Activated naive CD8-positive, alpha-beta T cell treated with anti-CD3 and anti-CD28 coated beads, Interleukin-2, amount 10 ng/mL, durations not matched to agents 7 days and 5 days (primary cell): ENCODE results near the gene NCAPG2. TPM values are rescaled to one million over a fixed set of nuclear protein-coding genes. Genes with fewer than 3 reads are reported as not detected.

Experiments used
- ATAC-seq: fragments of 150-1000 bp; cut with Tn5 transposase; one replicate; pipeline ENCODE4 v1.10.0; 2021; ENCODE audit warnings: low read depth, moderate library complexity
- POLR2A ChIA-PET: fragments of 350-600 bp; sonication (Branson Sonifier 250); formaldehyde crosslinking; loops from one replicate; lab custom pipeline; 2021; ENCODE audit warnings: antibody characterized with exemption; lab: Charles Lee
- DNase-seq: peaks from one replicate; pipeline ENCODE4 v3.0.0; 2021
- H3K27ac Mint-ChIP-seq: one replicate; pipeline ENCODE4 v1.8.0; 2022; ENCODE audit warnings: mild to moderate bottlenecking, mixed read lengths
- H3K27me3 Mint-ChIP-seq: one replicate; pipeline ENCODE4 v1.8.0; 2022; ENCODE audit warnings: mild to moderate bottlenecking, moderate library complexity, mixed read lengths
- H3K36me3 Mint-ChIP-seq: one replicate; pipeline ENCODE4 v1.8.0; 2021; ENCODE audit warnings: mild to moderate bottlenecking, mixed read lengths
- H3K4me1 Mint-ChIP-seq: one replicate; pipeline ENCODE4 v1.8.0; 2021; ENCODE audit warnings: mixed read lengths
- H3K4me3 Mint-ChIP-seq: one replicate; pipeline ENCODE4 v1.8.0; 2022; ENCODE audit warnings: mild to moderate bottlenecking, moderate library complexity, mixed read lengths
- H3K9me3 Mint-ChIP-seq: one replicate; pipeline ENCODE4 v1.8.0; 2021; ENCODE audit warnings: mixed read lengths
- total RNA-seq, 2 experiments: library from RNA; stranded (reverse); gene quantifications; one replicate each; pipeline ENCODE4 v1.2.3, GENCODE V29; 2021

Gene NCAPG2
- total RNA-seq, 2 experiments from 2014 or later: 123 to 126 TPM

DNA sequence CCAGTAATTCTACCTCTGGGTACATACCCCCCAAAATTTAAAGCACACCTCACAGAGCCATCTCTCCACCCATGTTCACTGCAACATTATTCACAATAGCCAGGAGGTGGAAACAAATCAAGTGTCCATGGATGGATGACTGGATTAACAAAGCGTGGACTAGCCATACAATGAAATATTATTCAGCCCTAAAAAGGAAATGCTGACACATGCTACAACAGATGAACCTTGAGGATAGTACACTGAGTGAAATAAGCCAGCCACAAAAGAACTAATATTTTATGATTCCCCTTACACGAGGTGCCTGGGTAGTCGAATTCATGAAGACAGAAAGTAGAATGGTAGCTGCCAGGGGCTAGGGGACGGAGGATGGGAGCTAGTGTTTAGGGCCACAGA is 85.9 kb downstream of the NCAPG2 start:
- Mint-ChIP-seq H3K4me3 (no peak overlapping the region), H3K9me3 (no peaks in the 10 kb centered on the region)
- POLR2A ChIA-PET: no interaction called here

DNA sequence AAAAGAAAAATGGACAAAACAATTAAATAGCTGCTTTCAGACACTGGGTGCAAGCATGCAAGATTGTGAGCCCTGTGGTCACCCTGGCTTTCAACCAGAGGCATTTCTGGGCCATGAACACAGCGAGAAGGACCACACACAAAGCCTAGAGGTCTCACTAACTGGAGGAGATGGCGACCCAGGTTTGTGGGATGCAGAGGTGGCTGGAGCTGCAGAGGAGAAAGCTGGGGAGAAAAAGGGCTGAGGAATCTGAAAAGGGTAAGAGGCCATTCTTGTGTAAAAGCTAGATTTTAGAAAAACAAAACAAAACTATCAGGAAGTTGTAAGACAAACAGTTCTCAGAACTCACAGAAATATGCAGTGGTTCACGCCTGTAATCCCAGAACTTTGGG is 86.9 kb downstream of the NCAPG2 start:
- no peaks in the 10 kb centered on the region for H3K27me3 Mint-ChIP-seq
- H3K4me1 Mint-ChIP-seq: peaks cover 7% of the 10 kb centered on the region
- POLR2A ChIA-PET: no interaction called here
- H3K4me3 Mint-ChIP-seq: no peak overlapping the region
- no peaks in the 10 kb centered on the region for H3K9me3 Mint-ChIP-seq
- H3K27ac Mint-ChIP-seq: no peak overlapping the region
- ATAC-seq (no peak), DNase-seq (no peak)
- peaks cover 28% of the 10 kb centered on the region for H3K36me3 Mint-ChIP-seq

More for the DNA sequence above, 85.9 kb downstream of the NCAPG2 start:
- H3K36me3 Mint-ChIP-seq: peaks cover 30% of the 10 kb centered on the region
- peaks cover 3% of the 10 kb centered on the region for H3K4me1 Mint-ChIP-seq
- no peak overlapping the region for H3K27ac Mint-ChIP-seq
- DNase-seq: no peak
- no peaks in the 10 kb centered on the region for H3K27me3 Mint-ChIP-seq
- no peak for ATAC-seq

DNA sequence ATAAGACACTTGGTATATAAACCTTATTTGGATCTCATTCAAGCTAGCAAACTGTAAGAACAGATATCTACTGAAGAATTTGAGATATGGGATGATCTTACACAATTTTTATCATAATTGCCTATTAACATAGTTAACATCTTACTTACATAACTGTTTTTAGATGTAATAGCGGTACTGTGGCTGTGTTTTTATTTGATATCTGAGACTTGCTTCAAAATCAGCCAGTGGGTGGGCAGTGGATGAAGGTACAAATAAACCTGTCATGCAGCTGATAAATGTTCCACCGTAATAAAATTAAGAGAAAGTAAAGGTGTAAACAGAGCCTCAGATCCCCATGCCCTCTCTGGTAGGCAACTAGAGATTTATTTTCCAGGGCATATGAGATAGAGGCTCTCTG is 88.6 kb downstream of the NCAPG2 start:
- no peak overlapping the region for H3K27ac Mint-ChIP-seq
- peaks cover 15% of the 10 kb centered on the region for H3K4me1 Mint-ChIP-seq
- H3K36me3 Mint-ChIP-seq: peaks cover 23% of the 10 kb centered on the region
- H3K4me3 Mint-ChIP-seq: no peak overlapping the region
- no peak for ATAC-seq
- no peaks in the 10 kb centered on the region for H3K27me3 Mint-ChIP-seq
- H3K9me3 Mint-ChIP-seq: no peaks in the 10 kb centered on the region
- DNase-seq: no peak
- POLR2A ChIA-PET: no interaction called here

DNA sequence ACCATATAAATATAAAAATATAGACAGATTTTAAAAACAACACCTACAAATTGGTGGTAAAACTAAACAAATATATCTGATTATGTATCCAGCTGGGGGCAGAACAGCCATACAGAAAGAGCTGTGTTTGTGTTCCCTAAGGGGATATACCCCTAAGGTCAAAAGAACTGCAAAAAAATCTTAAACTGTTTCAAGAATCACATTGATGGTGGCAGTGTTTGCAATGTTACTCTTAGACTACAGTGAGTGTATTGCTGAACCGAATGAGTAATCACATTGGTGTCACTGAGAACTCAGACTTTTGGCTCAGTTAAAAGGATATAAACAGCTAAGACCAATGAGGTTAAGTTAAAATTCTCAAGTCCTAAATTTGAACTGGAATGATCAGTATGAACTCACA is 89.9 kb downstream of the NCAPG2 start:
- POLR2A ChIA-PET: no interaction called here
- H3K4me1 Mint-ChIP-seq: peaks cover 15% of the 10 kb centered on the region
- H3K27ac Mint-ChIP-seq: no peak overlapping the region
- peaks cover 31% of the 10 kb centered on the region for H3K36me3 Mint-ChIP-seq
- no peaks in the 10 kb centered on the region for H3K9me3 Mint-ChIP-seq
- ATAC-seq (no peak), DNase-seq (no peak)
- no peaks in the 10 kb centered on the region for H3K27me3 Mint-ChIP-seq
- no peak overlapping the region for H3K4me3 Mint-ChIP-seq

DNA sequence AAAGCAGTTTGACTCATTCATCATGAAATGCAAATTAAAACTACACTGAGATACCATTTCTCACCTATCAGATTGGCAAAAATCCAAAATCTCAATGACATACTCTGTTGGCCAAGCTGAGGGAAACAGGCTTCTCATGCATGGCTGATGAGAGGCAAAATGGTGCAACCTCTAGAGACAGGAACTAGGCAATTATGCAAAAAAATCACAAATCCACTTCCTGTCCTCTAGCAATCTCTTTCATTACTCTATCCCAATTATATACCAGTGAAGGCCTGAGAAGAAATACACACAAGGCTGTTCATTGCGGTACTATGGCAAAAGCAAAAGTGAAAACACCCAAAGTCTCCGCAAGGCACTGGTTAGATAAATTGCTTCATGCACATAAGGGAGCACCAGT is 91.1 kb downstream of the NCAPG2 start:
- POLR2A ChIA-PET: no interaction called here

GRCh38 chr7:158612546-158612945 is 92.1 kb downstream of the NCAPG2 start:
- Mint-ChIP-seq H3K27me3 (no peaks in the 10 kb centered on the region), H3K9me3 (no peaks in the 10 kb centered on the region), H3K4me1 (peaks cover 15% of the 10 kb centered on the region), H3K27ac (no peak overlapping the region), H3K36me3 (peaks cover 31% of the 10 kb centered on the region), H3K4me3 (no peak overlapping the region)
- POLR2A ChIA-PET: no interaction called here
- no peak for DNase-seq
- no peak for ATAC-seq

More for the DNA sequence above, 91.1 kb downstream of the NCAPG2 start:
- DNase-seq (no peak), ATAC-seq (no peak)
- H3K27me3 Mint-ChIP-seq: no peaks in the 10 kb centered on the region
- H3K27ac Mint-ChIP-seq: no peak overlapping the region
- H3K4me1 Mint-ChIP-seq: peaks cover 17% of the 10 kb centered on the region
- no peaks in the 10 kb centered on the region for H3K9me3 Mint-ChIP-seq
- peaks cover 34% of the 10 kb centered on the region for H3K36me3 Mint-ChIP-seq
- H3K4me3 Mint-ChIP-seq: no peak overlapping the region

- peak overlapping the region; percentile 14 for H3K27ac Mint-ChIP-seq
- H3K27me3 Mint-ChIP-seq: no peaks in the 10 kb centered on the region
- peaks cover 26% of the 10 kb centered on the region for H3K36me3 Mint-ChIP-seq
- H3K4me1 Mint-ChIP-seq: peaks cover 14% of the 10 kb centered on the region
- no peak overlapping the region for H3K4me3 Mint-ChIP-seq
- POLR2A ChIA-PET: no interaction called here
- DNase-seq (no peak), ATAC-seq (no peak)
- H3K9me3 Mint-ChIP-seq: no peaks in the 10 kb centered on the region
Measured at GRCh38 chr7:158611541-158611940, 93.1 kb downstream of the NCAPG2 start.

DNA sequence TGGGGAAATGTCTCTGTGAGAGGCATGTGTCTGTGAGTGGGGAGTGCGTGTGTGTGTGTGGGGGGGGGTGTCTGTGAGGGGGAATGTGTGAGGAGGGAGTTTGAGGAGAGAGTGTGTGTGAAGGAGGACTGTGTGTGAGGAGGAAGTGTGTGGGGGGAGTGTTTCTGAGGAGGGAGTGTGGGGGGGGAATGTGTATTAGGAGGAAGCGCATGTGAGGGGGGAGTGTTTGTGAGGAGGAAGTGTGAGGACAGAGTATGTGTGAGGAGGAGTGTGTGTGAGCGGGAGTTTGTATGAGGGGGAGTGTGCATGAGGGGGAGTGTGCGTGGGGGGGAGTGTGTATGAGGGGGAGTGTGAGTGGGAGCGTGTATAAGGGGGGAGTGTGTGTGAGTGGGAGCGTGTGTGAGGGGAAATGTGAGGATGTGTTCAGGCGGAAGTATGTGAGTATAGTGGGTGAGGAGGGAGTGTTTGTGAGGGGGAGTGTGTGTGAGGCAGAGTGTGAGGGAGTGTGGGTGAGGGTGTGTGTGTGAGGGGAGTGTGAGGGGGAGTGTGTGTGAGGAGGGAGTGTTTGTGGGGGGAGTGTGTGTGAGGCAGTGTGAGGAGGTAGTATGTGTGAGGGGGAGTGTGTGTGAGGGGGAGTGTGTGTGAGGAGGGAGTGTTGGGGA is 95.2 kb downstream of the NCAPG2 start:
- no peak for ATAC-seq
- POLR2A ChIA-PET: interaction anchor here (0.8 kb wide), 1 partner anchor 249 kb away, joined by 10 read pairs; no protein-coding TSS in a partner anchor

DNA sequence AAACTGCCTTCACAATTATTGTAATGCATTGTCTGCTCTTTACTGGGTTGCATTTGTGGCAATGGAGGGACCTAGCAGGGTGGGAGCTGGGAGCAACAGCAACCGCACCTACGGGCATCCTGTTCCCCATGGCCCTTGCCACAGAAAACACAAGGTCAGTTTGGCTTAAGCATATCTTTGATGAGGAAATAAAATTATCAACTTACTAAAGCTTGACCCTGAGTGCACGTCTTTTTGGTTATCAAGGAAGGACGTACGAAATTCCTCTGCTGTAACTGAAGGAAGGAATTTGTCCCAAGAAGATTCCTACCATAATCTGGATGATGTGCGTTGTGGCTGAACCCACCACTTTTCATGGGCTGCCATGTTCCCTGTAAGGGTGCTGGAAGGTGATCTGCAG is 97.0 kb downstream of the NCAPG2 start:
- ATAC-seq (no peak), DNase-seq (no peak)
- no peak overlapping the region for H3K27ac Mint-ChIP-seq
- H3K4me3 Mint-ChIP-seq: no peak overlapping the region
- peaks cover 9% of the 10 kb centered on the region for H3K4me1 Mint-ChIP-seq
- H3K36me3 Mint-ChIP-seq: peaks cover 18% of the 10 kb centered on the region
- no peaks in the 10 kb centered on the region for H3K9me3 Mint-ChIP-seq
- H3K27me3 Mint-ChIP-seq: no peaks in the 10 kb centered on the region
- POLR2A ChIA-PET: no interaction called here

More for the DNA sequence above, 95.2 kb downstream of the NCAPG2 start:
- no peak for DNase-seq
- H3K9me3 Mint-ChIP-seq: no peaks in the 10 kb centered on the region
- no peaks in the 10 kb centered on the region for H3K27me3 Mint-ChIP-seq
- H3K4me3 Mint-ChIP-seq: no peak overlapping the region
- no peak overlapping the region for H3K27ac Mint-ChIP-seq
- H3K4me1 Mint-ChIP-seq: peaks cover 14% of the 10 kb centered on the region
- H3K36me3 Mint-ChIP-seq: peaks cover 24% of the 10 kb centered on the region

DNA sequence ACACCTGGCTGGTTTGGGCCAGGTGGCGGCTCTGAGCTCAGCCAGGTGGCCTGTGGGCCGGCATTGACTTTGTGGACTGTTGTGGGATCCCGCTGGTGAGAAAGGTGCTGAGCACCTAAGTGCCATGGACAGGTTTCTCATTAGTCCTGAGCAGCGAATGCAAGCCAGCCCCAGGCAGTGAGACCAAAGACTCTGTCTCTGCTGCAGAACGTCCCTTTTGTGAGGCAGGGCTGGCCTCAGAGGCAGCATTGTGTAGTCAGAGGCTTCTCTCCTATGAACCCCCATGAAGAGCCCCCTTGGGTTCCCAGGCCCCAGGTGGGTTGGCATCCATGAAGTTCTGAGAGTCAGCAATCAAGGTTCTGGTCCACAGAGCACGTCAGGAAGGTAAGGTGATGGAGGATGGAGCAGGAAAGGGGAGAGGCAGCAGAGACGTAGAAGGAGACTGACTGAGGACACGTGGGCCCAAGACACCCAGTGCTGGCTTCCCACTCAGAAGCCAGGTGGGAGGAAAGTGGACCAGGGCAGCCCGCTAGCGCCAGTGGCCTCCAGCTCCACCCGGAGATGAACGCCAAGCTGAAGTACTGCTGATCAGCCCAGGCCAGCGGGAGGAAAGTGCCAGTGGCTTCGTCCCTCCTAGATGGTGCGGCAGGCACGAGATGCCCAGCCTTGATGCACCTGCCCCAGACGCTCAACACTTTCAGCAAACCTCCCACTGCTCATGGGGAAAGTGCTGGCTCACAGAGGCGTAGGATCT is 97.8 kb downstream of the NCAPG2 start:
- H3K27me3 Mint-ChIP-seq: no peaks in the 10 kb centered on the region
- peaks cover 7% of the 10 kb centered on the region for H3K4me1 Mint-ChIP-seq
- H3K4me3 Mint-ChIP-seq: no peak overlapping the region
- POLR2A ChIA-PET: no interaction called here
- DNase-seq: no peak
- peaks cover 16% of the 10 kb centered on the region for H3K36me3 Mint-ChIP-seq
- H3K27ac Mint-ChIP-seq: no peak overlapping the region
- no peak for ATAC-seq
- no peaks in the 10 kb centered on the region for H3K9me3 Mint-ChIP-seq

GRCh38 chr7:158606129-158606528 is 98.5 kb downstream of the NCAPG2 start:
- Mint-ChIP-seq H3K27ac (no peak overlapping the region), H3K27me3 (no peaks in the 10 kb centered on the region), H3K36me3 (peaks cover 16% of the 10 kb centered on the region), H3K4me1 (peaks cover 2% of the 10 kb centered on the region), H3K4me3 (no peak overlapping the region), H3K9me3 (no peaks in the 10 kb centered on the region)
- no peak for ATAC-seq
- POLR2A ChIA-PET: no interaction called here
- DNase-seq: no peak

- H3K9me3 Mint-ChIP-seq: no peaks in the 10 kb centered on the region
- DNase-seq (no peak), ATAC-seq (no peak)
- POLR2A ChIA-PET: no interaction called here
- H3K4me1 Mint-ChIP-seq: peaks cover 1% of the 10 kb centered on the region
- H3K4me3 Mint-ChIP-seq: no peak overlapping the region
- peaks cover 7% of the 10 kb centered on the region for H3K36me3 Mint-ChIP-seq
- H3K27ac Mint-ChIP-seq: no peak overlapping the region
- no peaks in the 10 kb centered on the region for H3K27me3 Mint-ChIP-seq
Measured at GRCh38 chr7:158603773-158604755, 100.5 kb downstream of the NCAPG2 start.
